HG03558 (cell line): ENCODE results near the gene SLC9A9.

Source experiments
- ATAC-seq: cut with Tn5 transposase; IDR thresholded peaks from one replicate; pipeline ENCODE4 v1.9.1; 2021; ENCODE audit warnings: moderate number of reproducible peaks; ENCODE audit not compliant: unreplicated experiment; ENCODE audit errors: extremely low read depth

The SLC9A9 gene

DNA sequence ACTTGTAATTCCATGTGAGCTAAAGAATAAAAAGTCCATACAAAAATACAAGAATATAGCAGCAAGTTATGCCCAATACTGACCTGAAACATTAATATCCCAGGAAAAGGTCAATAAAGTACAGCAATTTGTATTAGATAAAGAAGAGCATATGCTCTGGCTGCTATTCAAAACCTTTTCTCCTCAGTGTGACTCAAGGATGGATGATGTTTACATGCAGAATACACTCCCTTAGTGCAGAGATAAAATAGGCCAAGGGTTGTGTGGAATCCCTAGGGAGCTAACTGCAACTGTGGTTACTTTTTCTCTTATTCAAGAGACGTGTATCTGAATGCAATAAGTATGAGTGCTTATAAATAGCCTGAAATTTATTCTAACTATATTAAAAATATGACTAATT lies 78.7 kb downstream of the SLC9A9 start:
- no peak for ATAC-seq

DNA sequence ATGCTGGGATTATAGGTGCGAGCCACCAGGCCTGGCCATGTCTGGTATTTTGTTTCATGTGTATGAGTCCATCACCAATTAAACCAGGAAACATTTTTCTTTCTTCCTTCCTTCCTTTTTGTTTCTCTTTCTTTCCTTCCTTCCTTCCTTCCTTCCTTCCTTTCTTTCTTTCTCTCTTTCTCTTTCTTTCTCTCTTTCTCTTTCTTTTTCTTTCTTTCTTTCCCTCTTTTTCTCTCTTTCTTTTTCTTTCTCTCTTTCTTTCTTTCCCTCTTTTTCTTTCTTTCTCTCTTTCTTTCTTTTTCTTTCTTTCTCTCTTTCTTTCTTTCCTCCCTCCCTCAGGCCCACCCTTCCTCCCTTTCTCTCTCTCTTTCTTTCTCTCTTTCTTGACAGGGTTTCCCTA lies 83.4 kb downstream of the SLC9A9 start:
- no peak for ATAC-seq

GRCh38 chr3:143763564-143764162 lies 84.6 kb downstream of the SLC9A9 start:
- ATAC-seq = no peak

- ATAC-seq = no peak
Observed at GRCh38 chr3:143757691-143758090, 90.6 kb downstream of the SLC9A9 start.

DNA sequence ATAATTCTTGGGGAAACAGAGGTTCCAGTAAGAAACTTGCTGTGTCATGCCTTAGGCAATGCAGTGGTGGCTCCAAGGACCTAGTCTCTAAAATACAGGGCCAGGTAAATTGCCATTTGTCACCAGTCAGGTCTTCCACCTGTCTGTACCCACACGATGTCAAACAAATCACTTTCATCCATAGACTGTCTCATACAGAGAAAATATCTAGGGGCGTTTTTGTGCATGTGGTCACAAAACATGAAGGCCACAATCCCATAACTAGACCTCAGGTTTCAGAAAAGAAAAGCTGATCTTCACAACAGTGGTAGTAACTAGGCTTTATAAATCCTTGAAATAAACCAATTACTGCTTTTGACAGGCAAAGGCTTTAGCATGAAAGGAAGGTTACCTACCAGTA lies 92.3 kb downstream of the SLC9A9 start:
- ATAC-seq = no peak

- no peak for ATAC-seq
Observed at GRCh38 chr3:143754090-143754489, 94.2 kb downstream of the SLC9A9 start.

GRCh38 chr3:143753456-143753855 lies 94.8 kb downstream of the SLC9A9 start:
- no peak for ATAC-seq

- no peak for ATAC-seq
Observed at GRCh38 chr3:143753006-143753405, 95.3 kb downstream of the SLC9A9 start.

GRCh38 chr3:143751643-143752178 lies 96.6 kb downstream of the SLC9A9 start:
- no peak for ATAC-seq

GRCh38 chr3:143750841-143751240 lies 97.4 kb downstream of the SLC9A9 start:
- no peak for ATAC-seq

DNA sequence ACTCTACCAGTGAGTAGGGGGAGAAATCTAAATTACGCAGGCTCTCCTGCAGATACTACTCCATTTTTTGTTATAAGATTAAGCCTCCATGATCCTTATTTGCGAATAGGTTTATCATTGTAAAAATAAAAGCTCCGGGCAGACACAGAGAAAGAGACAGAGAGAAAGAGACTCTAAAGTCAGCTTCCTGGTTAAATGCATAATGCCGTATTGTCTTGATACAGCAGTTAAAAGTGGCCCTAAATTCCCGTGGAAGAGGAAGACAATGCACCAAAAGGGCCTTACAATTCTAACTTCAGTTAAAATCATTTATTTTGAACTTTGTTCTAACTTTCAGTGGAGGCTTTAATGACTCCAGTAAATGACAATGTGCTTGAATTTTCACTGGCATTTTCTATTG lies 98.3 kb downstream of the SLC9A9 start:
- no peak for ATAC-seq

DNA sequence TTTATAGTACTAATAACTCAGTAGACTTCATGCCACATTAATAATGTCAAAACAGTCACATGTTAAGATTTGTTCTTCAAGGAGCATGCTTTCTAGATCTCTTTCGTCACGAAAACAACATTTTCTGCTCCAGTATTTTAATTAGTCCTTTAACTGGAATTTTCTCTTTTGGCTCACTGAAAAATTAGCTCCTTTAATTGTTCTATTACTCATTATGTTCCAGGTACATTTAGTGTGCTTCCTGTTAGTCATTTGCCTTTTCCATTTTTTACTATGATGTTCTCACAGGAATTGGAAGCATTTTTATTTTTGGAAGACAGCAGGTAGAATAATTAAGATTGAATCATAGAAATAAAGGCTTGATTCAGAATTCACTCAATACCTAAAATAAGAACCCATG lies 111.2 kb downstream of the SLC9A9 start:
- no peak for ATAC-seq

DNA sequence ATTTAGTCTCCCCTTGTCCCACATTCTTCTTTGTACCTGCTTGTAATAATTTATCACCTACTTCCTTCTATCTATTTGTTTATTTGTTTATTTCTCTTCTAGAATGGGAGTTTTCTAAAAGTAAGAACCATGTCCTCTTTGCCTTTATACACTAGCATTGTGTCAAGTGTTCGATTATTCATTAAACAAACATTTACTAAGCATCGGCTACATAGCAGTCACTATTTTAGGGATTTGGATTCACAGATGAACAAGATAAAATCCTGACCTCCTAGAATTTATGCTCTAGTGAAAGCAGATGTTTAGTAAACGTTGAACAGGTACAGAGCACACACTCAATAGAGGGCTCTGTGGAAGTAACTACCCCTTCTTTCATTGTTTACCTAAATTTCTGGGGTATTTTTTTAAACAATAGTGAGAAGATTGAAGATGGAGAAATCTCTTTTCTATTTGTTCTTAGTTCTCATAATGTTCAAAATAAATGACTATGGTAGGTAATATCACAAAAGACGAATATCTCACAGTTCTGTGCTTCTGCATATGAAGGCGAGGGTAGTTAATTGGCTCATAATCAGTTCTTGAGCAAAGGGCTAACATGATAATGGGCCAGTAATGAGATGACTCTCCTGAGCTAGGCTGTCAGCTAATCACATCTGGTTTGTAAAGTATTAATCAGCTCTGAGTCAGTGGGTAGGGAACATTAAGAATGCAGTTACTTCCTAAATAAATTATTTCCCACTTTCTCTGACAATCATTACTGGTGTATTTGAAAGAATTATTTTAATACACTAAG lies 111.9 kb downstream of the SLC9A9 start:
- no peak for ATAC-seq

- ATAC-seq = no peak
Observed at GRCh38 chr3:143731776-143732175, 116.5 kb downstream of the SLC9A9 start.

DNA sequence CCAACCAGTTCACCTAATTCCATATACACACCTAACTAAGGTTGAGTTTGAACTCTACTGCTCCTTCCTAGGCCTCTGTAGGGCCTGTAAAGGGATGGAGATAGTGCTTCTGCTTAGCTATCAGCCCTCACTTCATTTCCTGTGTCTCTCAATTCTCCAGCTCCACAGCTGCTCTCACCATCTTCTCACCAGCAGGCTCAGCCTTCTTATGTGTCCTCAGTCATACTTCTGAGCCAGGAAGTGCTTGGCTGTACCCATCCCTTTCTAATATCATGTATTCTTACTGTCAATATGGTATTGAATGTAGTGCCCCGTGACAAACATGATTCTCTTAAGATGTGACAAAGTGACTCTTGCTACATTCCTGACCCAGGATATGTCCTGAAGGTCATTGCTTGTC lies 116.9 kb downstream of the SLC9A9 start:
- no peak for ATAC-seq

- ATAC-seq = no peak
Observed at GRCh38 chr3:143727391-143727790, 120.9 kb downstream of the SLC9A9 start.

- no peak for ATAC-seq
Observed at GRCh38 chr3:143726727-143727126, 121.5 kb downstream of the SLC9A9 start.

GRCh38 chr3:143720381-143720780 lies 127.9 kb downstream of the SLC9A9 start:
- ATAC-seq = no peak

DNA sequence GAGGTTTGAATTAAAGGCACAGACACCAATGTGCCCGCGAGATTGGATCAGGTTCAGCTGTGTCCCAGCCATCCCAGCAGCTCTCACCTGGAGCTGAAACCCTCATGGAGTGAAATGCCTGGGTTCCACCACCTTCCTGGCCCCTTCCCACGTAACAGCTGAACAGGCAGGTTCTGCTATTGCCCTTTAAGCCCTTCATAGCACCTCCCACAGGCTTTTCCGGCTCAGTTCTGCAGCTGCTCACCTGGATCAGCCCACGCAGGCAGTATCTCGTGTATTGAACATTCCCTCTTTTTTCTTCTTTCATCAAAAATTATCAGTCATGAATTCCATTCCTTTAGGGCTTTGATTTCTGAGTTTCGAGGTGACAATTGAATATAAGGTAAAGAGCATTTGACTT lies 129.8 kb downstream of the SLC9A9 start:
- ATAC-seq = no peak

DNA sequence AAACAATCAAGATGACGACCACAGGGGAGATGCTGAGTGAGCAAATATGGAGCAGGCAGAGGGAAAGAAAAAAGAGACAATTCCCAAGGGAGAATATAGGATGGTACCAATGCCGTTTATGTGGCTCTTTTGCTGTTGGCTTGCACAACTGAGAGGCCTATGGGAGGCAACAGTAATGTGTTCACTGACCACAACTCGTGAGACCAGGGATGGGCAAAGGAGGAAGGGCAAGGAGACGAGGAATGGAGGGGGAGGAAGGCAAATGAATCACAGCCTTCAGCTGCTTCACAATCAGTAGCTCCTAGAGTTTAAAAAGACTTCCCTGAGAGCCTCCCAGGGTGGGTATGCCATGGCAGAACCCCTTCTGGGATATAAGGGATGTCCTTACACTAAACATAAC lies 131.5 kb downstream of the SLC9A9 start:
- ATAC-seq = no peak

- no peak for ATAC-seq
Observed at GRCh38 chr3:143712522-143712921, 135.7 kb downstream of the SLC9A9 start.

- no peak for ATAC-seq
Observed at GRCh38 chr3:143707848-143708247, 140.4 kb downstream of the SLC9A9 start.
